NCI-H128 (cell line): ENCODE measurements around the gene UBE2F.
"Not testable (repeated sequence)": the region's sequence is repeated elsewhere in the genome, so short reads cannot be mapped to it uniquely, and the experiment has no call there.

Source experiments
- DNase-seq: peaks from one replicate; lab custom pipeline; 2025; ENCODE audit not compliant: unreplicated experiment; lab: John Stamatoyannopoulos, UW

UBE2F gene

DNA sequence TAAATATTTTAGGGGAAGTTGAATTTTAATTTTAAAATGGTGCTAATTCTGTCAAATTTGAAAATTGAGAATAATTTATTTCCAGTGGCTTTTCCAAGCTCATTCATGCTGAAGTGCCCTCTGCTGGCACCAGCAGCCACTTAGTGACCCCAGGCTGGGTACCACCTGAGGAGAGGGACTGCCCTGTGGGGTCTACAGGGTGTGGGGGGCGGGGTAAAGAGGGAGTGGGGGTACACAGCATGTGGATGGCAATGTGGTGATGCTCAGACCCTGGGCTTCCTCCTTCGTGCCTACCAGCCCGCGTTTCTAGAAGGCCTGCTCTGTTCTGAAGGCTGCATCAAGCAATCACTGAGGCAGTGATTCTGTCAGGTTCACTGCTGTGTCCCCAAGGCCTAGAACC, 48.9 kb downstream of the UBE2F start:
- no peak for DNase-seq

DNA sequence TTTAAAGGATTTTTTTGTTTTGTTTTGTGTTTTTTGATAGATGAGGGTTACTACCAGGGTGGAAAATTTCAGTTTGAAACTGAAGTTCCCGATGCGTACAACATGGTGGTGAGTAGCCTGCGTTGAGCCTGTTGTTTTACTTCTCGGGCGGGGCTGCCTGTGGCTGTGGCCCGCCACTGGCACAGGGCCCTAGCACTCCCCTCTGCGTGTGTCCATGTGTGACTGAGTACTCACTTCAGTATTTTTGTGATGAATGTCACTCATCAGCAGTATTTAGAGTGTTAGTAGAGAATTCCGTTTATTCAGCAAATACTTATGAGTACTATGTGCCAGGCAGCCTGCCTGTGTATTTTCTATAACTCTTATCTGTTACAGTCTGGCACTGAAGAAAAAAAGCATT, 49.7 kb downstream of the UBE2F start:
- no peak for DNase-seq

DNA sequence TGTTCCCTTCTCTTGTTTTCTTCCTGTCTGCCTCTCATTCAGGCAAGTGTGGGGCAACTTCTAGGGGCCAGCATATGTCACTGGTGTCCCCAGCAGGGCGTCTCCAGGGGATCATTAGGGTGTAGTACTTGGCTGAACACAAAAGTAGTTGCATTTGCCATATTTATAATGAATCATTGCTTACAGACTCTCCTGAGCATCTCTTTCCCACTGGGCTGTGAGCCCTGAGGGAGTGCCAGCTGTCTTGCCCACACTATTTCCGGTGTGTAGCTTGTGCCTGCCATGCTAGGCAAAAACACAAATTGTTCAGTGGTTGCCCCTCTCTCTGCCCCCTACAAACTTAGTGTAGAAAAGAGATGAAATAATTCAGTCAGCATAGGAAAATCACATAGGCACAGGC, 53.1 kb downstream of the UBE2F start:
- DNase-seq: no peak

DNA sequence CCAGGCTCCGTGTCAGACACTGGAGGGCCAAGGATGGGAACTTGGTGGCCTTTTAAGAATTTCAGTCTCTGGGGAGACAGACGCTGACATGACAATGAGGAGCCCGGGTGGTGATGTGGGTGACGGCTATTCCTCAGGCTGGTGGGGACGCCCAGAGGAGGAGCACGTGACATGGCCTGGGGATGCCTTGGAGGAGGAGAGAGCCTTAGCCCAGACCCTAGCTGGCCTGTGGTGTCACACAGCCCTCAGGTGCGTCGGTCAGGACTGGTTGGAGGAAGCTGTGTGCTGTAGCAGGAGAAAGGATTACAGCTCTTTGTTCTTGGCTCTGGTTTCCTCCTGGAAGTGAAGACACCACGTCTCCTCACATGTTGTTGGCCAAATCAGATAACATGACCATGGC, 54.0 kb downstream of the UBE2F start:
- no peak for DNase-seq

DNA sequence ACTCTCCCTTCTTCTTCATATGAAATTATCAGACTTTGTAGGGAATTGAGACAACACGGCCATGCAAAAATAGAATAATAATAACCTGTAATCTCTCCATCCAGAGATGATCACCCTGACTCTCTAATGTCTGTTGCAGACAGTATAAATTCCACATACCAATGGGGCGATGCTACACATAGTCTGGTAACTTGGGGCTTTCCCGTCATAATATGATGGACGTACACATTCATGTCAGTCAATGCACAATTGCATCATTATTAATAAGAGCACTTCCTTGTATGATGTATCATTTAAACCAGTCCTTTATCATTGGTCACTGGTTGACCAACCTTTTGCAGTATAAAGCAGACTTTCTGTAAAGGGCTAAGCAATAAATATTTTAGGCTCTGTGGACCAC, 54.5 kb downstream of the UBE2F start:
- no peak for DNase-seq

DNA sequence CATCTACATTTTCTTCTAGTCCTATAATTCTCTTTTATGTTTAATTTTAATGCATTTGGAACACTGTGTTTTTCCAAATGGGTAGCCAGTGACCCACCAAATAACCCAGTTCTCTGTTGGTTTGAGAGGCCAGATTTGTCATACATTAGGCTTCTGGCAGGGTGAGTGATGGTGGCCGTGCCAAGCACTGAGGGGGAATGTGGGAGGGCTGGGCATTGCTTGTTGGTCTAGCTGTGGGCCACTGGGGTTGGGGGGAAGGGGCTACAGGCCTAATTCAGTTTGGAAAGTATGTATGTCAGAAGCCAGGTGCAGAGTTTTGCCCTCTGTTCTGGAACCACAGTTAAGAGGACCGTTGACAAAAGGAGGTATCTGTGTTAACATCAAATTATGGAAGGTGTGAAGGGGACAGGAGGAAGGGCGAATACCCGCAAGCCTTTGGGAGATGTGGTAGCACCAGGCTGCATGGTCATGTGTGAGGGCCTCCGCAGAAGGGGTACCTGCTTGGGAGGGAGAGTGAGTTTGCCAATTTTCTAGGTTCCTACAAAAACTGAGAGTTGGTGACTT, 55.9 kb downstream of the UBE2F start:
- no peak for DNase-seq

DNA sequence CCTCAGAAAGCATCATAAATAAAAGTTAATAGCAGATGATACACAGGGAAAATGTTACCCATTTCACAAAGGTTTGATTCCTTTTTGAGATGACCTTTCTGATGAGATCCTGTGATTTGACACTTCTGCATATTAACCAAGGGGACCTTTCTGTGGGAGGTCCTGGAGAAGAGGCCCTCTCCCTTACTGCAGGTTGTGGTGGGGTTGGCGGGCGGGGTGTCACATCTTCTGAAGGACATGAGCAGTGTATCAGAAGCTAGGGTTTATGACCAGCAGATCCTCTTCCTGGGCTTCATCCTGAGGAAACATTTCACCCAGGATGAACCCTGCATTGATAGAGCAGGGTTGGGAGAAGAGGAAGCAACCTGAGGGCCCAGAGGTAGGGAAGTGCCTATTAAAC, 56.8 kb downstream of the UBE2F start:
- DNase-seq: no peak

DNA sequence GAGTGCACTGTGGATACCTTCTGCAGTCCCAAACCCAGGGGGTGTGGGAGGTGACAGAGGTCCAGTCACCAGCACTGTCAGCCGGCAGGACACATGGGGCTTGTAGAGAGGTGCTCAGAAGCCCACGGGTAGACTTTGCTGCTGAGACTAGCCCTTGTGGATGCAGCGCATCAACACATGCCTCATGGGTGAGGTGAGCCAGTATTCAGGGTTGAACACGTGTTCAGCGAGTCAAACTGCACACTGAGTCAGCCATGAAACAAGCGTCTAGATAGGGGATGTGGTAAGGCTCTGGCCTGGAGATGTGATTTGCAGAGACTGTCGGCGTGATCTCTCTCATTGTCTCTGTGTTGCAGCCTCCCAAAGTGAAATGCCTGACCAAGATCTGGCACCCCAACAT, 58.2 kb downstream of the UBE2F start:
- no peak for DNase-seq

DNA sequence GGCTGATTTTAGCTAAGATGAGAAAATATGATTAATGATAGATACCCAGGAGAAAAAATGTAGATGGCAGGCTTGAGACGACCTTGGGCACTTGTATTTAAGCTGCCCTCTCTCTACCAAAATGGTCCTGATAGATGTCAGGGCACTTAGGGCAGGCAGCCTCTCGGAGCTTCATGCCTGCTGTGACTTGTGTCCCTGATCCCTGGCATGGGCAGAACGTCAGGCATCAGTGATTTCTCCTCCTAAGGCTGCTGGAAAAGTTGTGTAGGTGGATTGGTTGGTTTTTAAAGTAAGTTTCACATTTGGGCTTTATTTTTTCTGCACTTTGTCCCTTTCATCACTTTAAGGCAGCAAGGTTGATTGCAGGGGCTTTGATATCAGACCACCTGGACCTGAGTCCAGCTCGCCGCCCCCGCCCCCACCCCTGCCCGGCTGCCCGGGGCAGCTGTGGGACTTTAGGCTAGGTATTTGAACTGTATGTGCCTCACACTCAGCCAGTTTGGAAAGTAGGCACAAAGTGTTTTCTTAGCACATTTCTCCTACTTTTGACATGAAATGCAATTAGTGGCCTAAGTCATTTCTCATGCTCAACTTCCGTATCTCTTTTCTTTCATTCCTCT, 59.0 kb downstream of the UBE2F start:
- DNase-seq: no peak

DNA sequence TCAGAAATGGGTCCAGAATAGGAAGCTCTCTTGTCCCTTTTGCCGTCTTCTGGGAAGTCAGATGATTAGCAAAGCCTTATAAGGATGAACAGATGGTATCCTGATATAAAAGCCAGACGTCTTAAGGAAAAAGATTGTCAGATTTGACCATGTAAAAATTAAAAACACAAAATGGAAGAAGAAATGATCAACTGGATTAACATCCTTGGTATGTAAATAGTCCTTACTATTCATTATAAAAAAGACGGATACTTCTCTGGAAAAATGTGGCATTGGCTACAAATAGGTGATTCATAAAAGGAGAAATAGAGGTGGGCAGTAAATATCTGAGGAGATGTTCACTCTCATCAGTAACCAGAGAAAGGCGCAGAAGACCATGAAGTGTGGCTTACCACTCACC, 60.2 kb downstream of the UBE2F start:
- DNase-seq: no peak

DNA sequence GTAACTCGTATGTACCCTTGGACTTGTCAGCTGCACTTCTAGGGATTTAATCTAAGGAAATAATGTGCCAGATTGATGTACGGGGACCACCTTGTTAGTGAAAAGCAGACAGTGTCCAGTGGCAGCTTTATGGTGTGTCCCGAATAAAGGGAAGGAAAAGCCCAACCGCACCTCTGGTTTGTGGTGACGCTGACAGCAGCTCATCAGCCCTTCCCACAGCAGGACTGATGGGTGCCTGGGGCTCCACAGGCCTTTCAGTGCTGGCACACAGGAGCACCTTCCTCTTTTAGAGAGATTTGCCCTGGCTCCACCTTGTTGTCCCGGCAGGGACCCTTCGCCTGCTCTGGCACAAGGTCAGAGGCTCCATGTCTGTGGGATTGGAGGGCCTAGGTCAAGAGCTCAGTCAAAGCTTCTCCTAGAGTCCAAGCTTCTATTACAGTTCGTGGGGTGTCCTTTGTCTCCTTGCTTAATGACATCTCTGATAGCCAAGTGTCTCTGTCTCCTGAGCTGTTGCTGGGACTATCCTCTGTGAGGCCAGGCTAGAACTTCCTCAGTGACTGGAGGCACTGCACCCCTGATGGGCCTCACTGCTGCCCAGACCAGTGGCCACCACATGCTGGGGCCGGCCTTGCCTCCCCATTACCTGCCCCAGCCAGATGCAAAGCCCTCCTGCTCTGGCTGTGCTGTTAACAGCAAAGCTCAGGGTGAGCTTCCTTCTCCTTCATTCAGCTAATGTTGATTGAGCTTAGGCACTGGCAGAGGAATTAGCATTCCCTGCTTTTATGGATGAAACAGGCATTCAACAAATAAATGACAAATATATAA, 61.0 kb downstream of the UBE2F start:
- DNase-seq: no peak

DNA sequence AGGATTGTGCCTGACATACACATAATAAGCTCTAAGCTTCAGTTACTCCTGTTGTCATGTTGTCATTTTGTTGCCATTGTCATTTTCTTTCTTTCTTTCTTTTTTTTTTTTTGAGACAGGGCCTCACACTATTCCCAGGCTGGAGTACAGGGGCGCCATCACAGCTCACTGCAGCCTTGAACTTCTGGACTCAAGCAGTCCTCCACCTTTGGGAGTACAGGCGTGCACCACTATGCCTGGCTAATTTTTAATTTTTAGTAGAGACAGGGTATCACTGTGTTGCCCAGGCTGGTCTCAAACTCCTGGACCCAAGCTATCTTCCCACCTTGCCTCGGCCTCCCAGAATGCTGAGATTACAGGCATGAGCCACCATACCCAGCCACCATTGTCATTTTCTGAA, 63.0 kb downstream of the UBE2F start:
- DNase-seq: no peak

DNA sequence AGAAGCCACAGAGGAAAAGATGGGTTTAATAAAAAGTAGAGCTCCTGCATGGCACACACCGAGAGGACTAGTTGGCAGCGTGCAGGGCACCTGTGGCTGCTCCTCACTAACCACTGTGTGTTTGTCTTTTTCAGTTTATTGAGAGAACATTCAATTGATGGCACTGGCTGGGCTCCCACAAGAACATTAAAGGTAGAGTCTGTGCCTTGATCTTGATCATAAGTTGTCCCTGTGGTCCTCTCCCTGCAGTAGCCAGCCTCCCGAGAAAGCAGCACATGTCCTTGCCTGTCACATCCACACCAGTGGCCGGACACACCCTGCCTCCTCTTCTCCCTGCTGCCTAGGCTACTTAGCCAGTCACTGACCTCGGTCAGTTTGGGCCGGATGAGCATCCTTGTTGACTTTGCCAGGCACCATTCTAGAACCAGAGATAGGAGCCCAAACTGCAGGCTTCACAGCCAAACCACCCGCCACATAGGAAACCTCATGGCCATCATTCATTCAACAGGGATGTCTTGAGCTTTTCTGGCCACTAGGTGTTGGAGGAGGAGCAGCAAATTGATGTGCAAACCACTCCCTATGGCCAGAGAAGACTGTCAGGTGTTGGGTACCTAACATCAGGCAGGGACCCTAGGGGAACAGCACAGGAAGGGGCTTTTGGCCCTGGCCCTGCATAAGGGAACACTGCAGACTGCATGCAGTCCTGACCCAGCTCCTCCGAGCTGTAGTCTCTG, 63.8 kb downstream of the UBE2F start:
- DNase-seq: no peak

DNA sequence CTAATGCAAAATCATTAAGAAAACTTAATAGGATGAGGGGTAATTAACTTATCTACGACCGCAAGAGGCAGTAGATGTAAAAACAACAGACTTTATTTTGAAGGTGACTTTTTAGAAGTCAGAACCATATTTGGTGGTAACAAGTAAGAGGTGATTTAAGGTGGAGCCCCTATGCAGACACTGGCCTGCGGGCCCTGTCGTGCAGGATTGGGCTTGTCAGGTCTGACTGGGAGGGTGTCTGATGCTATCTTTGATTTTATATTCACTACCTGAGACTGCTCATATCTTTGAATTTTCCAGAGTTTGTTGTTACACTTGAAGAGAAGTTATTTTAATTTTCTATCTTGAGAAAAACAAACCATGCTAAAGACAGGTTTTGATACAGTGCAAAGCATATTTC, 64.9 kb downstream of the UBE2F start:
- no peak for DNase-seq

DNA sequence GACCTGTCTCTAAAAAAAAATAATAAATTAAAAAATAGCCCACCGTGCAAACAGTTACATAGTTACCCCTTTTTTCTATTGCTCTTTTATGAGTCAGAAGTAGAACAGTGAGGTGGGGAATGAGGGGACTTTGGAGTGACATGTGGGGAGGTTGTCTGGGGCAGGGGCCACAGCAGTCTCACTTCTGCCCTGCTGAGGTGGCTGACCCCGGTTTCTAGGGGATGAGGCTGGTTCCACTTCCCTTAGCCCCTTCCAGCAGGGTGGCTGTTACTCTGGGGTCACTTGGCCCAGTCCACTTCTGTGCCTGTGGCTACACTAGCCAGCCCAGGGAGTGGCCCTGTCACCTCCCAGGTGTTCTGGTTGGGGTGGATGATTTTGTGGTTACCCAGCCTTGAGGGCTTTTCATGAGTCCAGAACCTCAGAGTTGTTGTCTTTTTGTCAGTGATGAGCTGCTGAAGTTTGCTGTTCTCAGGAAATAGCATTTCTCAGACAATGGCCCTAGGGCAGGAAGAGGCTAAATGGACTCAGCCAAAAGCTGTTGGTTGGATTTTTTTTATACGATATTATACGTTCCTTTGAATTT, 66.0 kb downstream of the UBE2F start:
- no peak for DNase-seq

DNA sequence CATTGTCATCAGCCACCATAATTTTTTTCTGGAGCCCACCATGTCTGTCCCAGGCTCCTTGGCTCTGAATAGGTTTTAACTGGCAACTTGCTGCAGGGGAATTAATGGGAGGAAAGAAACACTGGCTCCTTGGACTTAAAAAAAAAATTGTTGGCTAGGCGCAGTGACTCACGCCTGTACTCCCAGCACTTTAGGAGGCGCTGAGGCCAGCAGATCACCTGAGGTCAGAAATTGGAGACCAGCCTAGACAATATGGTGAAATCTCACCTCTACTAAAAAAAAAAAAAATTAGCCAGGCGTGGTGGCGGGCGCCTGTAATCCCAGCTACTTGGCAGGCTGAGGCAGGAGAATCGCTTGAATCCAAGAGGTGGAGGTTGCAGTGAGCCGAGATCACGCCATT, 67.2 kb downstream of the UBE2F start:
- not testable (repeated sequence) for DNase-seq

DNA sequence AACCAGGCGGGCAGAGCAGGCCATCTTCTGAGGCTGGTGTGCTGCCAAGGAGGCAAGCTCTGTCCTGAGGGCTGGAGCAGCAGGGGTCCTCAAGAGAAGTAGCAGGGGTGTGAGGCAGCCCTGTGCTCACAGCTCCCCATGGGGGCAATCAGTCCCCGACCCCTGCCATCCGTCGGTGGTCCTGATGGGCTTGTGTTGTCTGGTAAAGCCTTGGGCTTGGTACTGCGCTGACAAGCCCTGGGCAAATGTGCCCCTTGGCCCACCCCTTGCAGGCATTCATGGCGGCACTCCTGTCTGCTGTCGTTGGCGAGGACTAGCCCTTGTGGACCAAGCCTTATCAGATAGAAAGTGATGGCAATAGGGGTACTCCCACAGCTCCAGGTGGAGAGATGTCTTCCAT, 71.4 kb downstream of the UBE2F start:
- DNase-seq: no peak

DNA sequence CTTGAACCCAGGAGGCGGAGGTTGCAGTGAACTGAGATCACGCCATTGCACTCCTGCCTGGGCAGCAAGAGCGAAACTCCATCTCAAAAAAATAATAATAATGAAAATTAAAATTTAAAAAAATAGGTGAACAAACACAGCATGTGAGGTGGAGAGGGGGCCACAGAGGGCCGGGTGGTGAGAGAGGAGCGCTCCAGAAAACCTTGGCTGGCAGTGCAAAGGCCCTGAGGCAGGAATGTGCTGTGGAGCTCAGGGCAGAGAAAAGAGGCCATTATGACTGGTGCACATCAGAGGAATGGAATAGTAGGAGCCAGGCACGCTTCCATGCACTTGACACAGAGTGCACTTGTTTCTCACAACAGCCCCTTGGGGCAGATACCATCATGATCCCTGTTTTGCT, 72.3 kb downstream of the UBE2F start:
- DNase-seq: no peak

DNA sequence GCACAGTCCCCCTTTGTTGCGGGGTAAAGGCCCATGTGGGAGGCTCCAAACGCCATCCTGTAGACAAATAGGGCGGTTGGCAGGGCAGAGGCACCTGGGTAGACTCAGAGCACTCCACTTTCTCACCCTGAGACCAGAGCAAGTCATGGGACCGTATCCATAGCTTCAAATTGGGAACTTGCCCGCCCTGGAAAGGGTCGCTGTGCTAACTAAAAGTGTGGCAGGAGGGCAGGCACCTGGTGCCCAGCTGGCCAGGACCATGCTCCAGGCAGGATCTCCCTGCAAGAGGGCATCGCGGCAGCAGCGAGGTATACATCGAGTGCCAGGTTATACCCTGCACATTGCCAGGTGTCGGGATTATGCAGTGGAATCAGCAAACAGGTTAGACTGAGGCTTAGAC, 73.2 kb downstream of the UBE2F start:
- DNase-seq: no peak

DNA sequence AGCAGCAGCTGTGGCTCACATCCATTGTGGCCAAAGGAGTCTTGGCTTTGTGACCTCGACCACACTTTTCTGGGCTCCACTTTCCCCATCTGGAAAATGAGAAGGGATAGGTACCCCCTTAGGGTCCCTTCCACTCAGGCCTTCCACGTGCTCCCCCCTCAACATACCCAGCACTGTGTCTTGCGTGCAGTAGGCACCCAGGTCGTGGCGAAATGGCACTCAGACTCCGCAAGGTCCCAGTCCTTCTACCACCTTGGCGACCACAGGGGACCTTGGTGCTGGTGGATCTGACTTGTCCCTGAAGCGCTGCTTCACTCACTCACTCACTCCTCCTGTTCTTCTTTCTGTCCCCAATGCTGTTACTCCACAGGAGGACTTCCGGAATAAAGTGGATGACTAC, 74.1 kb downstream of the UBE2F start:
- no peak for DNase-seq

DNA sequence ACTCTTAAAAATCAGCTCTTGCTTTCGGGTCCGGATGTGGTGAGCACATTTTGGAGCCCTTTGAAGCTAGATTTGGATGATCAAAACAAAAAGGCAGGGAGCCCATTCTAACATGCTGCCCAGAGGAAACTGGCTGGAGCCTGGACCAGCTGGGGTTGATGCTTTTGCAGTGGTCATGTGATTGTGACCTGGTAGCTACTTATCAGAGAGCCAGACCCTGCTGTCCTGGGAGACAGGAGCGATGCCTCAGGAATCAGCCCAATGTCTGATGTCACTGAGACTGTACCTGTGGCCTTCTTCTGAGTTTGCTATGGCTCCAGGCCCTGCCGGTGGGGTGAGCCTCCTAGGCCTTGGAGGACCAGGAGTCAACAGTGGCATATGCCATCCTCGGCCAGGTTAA, 75.3 kb downstream of the UBE2F start:
- no peak for DNase-seq
